WI38 (cell line): ENCODE data around the gene GPR3.

ENCODE experiments used
- H3K4me3 ChIP-seq: 2 replicates; pipeline ENCODE4 v1.5.1; 2011; ENCODE audit warnings: low read depth, mild to moderate bottlenecking, control low read depth, low read length
- CTCF ChIP-seq: IDR thresholded peaks from 2 replicates; pipeline ENCODE4 v1.5.1; 2012; ENCODE audit warnings: low read depth, mild to moderate bottlenecking, control low read depth, low read length

Gene GPR3

GRCh38 chr1:27366113-27366410, 26.4 kb upstream of the GPR3 start:
- TF ChIP-seq CTCF: no peak
- peak overlapping the region; percentile 61 for H3K4me3 ChIP-seq

- peak within 1 kb of the TSS; percentile 61 for H3K4me3 ChIP-seq
- 0 out of 2 replicates have a peak, but pooled peaks have one; percentile 7 for TF ChIP-seq CTCF
Observed at GRCh38 chr1:27366411-27367159, 25.8 kb upstream of the GPR3 start, which contains the start of gene MAP3K6. Gene MAP3K6 (minus strand): TSS chr1:27366961. CDS start chr1:27366597, 364 bp downstream.

GRCh38 chr1:27367160-27367650, 25.2 kb upstream of the GPR3 start:
- TF ChIP-seq CTCF: no peak
- H3K4me3 ChIP-seq: peak overlapping the region; percentile 61

- TF ChIP-seq CTCF: peak; percentile 11; the same call in 1 of the 2 replicates
- no peak overlapping the region for H3K4me3 ChIP-seq
Observed at GRCh38 chr1:27368869-27369582, 23.4 kb upstream of the GPR3 start.

- TF ChIP-seq CTCF: no peak
- no peak overlapping the region for H3K4me3 ChIP-seq
Observed at GRCh38 chr1:27372022-27372807, 20.2 kb upstream of the GPR3 start.

GRCh38 chr1:27372808-27373690, 19.4 kb upstream of the GPR3 start:
- TF ChIP-seq CTCF: 0 out of 2 replicates have a peak, but pooled peaks have one; percentile 18
- no peak overlapping the region for H3K4me3 ChIP-seq
